OCI-LY7 (cell line): ENCODE measurements around the gene TBPL2.

Experiments
- EZH2phosphoT487 ChIP-seq: fragments of 200-600 bp; sonication (generic); IDR thresholded peaks from 2 replicates; pipeline ENCODE4 v1.6.1; 2018; ENCODE audit warnings: low read depth, borderline replicate concordance, mild to moderate bottlenecking, mixed run types, antibody characterized with exemption, low read length, moderate library complexity, mixed read lengths
- TF ChIP-seq, protein P1 (sequence below): fragments of 200-600 bp; sonication (generic); conservative IDR thresholded peaks from 2 replicates; pipeline ENCODE4 v1.5.1; 2014; ENCODE audit warnings: mild to moderate bottlenecking, antibody characterized with exemption, low read length, moderate library complexity, mixed read lengths

DNA sequence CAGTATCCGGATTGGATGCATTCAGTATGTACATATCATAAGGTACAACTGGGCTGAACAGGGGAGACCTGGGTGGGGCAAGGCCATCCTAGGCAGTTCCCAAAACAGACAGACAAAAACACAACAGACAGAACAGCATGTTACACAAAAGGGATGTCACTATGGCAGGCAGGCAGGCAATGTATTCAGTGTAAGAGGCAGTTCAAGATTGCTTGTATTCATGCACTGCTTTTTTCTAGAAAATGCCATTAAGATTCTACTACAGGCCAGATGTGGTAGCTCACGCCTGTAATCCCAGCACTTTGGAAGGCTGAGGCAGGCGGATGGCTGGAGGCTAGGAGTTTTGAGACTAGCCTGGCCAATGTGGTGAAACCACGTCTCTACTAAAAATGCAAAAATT, 3.5 kb downstream of the TBPL2 start:
- TF ChIP-seq, protein P1, sequence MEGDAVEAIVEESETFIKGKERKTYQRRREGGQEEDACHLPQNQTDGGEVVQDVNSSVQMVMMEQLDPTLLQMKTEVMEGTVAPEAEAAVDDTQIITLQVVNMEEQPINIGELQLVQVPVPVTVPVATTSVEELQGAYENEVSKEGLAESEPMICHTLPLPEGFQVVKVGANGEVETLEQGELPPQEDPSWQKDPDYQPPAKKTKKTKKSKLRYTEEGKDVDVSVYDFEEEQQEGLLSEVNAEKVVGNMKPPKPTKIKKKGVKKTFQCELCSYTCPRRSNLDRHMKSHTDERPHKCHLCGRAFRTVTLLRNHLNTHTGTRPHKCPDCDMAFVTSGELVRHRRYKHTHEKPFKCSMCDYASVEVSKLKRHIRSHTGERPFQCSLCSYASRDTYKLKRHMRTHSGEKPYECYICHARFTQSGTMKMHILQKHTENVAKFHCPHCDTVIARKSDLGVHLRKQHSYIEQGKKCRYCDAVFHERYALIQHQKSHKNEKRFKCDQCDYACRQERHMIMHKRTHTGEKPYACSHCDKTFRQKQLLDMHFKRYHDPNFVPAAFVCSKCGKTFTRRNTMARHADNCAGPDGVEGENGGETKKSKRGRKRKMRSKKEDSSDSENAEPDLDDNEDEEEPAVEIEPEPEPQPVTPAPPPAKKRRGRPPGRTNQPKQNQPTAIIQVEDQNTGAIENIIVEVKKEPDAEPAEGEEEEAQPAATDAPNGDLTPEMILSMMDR = no peak
- no peak for TF ChIP-seq EZH2phosphoT487
